Gastrocnemius medialis (tissue), 4 donors: ENCODE measurements around the gene ASTN2. TPM values are rescaled to one million over a fixed set of nuclear protein-coding genes. Genes with fewer than 3 reads are reported as not detected.

ENCODE experiments used
- ATAC-seq, 2 donors: fragments of 150-250 bp; one replicate each; pipeline ENCODE4 v1.9.1; 2016
- DNase-seq, 2 donors: peaks; one replicate each; pipeline ENCODE4 v3.0.0-alpha.2; 2019
- H3K27ac ChIP-seq, 4 donors: fragments of 200-600 bp; sonication (generic); 1 replicate in 1 of 4; 2 replicates in 3 of 4; pipeline ENCODE4 v1.5.1; 2016 to 2018; ENCODE audit warnings: mild to moderate bottlenecking in 2 of 4, moderate library complexity in 1 of 4
- H3K27me3 ChIP-seq, 3 donors: fragments of 200-600 bp; sonication (generic) in 2 of 3; 1 replicate in 1 of 3; 2 replicates in 2 of 3; pipeline versions ENCODE4 v1.5.1 to v1.6.0; 2016 to 2019; ENCODE audit warnings: mild to moderate bottlenecking in 1 of 3, moderate library complexity in 1 of 3
- H3K36me3 ChIP-seq, 2 donors: fragments of 200-600 bp; sonication (generic) in 1 of 2; one replicate each; pipeline ENCODE4 v1.5.1; 2017 to 2018
- H3K4me1 ChIP-seq, 2 donors: fragments of 200-600 bp; sonication (generic) in 1 of 2; one replicate each; pipeline ENCODE4 v1.5.1; 2016 to 2017; ENCODE audit warnings: mild to moderate bottlenecking in 2 of 2
- H3K4me3 ChIP-seq, 4 donors: fragments of 200-600 bp; sonication (generic) in 3 of 4; 1 replicate in 1 of 4; 2 replicates in 3 of 4; pipeline ENCODE4 v1.5.1; 2016 to 2019; ENCODE audit warnings: mild to moderate bottlenecking in 2 of 4
- H3K9me3 ChIP-seq, 3 donors: fragments of 200-600 bp; sonication (generic) in 2 of 3; 1 replicate in 1 of 3; 2 replicates in 2 of 3; pipeline ENCODE4 v1.5.1; 2016 to 2019
- CTCF ChIP-seq, 5 experiments: fragments of 450-650 bp in 3 of 5; fragments of 200-600 bp in 2 of 5; sonication (generic) in 2 of 5; IDR thresholded peaks in 4 of 5; conservative IDR thresholded peaks in 1 of 5; 1 replicate in 4 of 5; 2 replicates in 1 of 5; pipeline ENCODE4 v1.5.1; 2016 to 2019; ENCODE audit warnings: antibody characterized with exemption in 5 of 5, mild to moderate bottlenecking in 3 of 5, moderate library complexity in 3 of 5
- POLR2A ChIP-seq, 2 donors: fragments of 450-650 bp; IDR thresholded peaks; one replicate each; pipeline ENCODE4 v1.6.1; 2017; ENCODE audit warnings: antibody characterized with exemption in 2 of 2, mild to moderate bottlenecking in 2 of 2, moderate library complexity in 2 of 2
- in situ Hi-C, 4 donors: fragments of 200-750 bp; cut with MboI; loops; one replicate each; pipeline versions ENCODE4 v1.15.0 to v1.8.0; 2017; ENCODE audit warnings: low sequenced_read_pairs in 4 of 4
- intact Hi-C: fragments of 100-400 bp; cut with DNase I; formaldehyde crosslinking; loops from one replicate; pipeline ENCODE4 v1.15.1; 2023; ENCODE audit warnings: low total_unique reads
- total RNA-seq, 4 donors: library from RNA; depleted of rRNA; stranded (reverse); fragments of >200 nt; gene quantifications; one replicate each; pipeline versions ENCODE4 v1.1.0 to v1.2.3, GENCODE V29; 2016

ASTN2 gene
- total RNA-seq, 4 donors from 2014 or later: 2.5 to 4.6 (median 3.7) TPM

- in situ Hi-C loops (no loop called here), intact Hi-C loops (no loop called here)
- Histone ChIP-seq H3K4me1 (peaks cover 0 to 8% of the 10 kb centered on the region in 2 donors), H3K36me3 (no peaks in the 10 kb centered on the region), H3K27me3 (no peaks in the 10 kb centered on the region), H3K27ac (no peak overlapping the region), H3K9me3 (no peaks in the 10 kb centered on the region), H3K4me3 (no peak overlapping the region)
- TF ChIP-seq POLR2A (IDR thresholded peaks at IDR 0.05) (no peak), CTCF (IDR thresholded peaks at IDR 0.05 in 4 of 5, conservative IDR thresholded peaks at IDR 0.05 in 1 of 5) (no peak)
- DNase-seq (no peak), ATAC-seq (no peak)
These were observed 49.4 kb downstream of the ASTN2 start for GRCh38 chr9:117365438-117365837.

- DNase-seq (no peak), ATAC-seq (no peak)
- Histone ChIP-seq H3K27ac (no peak overlapping the region), H3K9me3 (no peaks in the 10 kb centered on the region), H3K27me3 (no peaks in the 10 kb centered on the region), H3K4me3 (no peak overlapping the region), H3K36me3 (no peaks in the 10 kb centered on the region), H3K4me1 (peaks cover 0 to 19% of the 10 kb centered on the region in 2 donors)
- no peak for TF ChIP-seq CTCF (IDR thresholded peaks at IDR 0.05 in 4 of 5, conservative IDR thresholded peaks at IDR 0.05 in 1 of 5)
- TF ChIP-seq POLR2A (IDR thresholded peaks at IDR 0.05): no peak
- intact Hi-C loops: no loop called here
- in situ Hi-C loops: no loop called here
These were observed 51.9 kb downstream of the ASTN2 start for GRCh38 chr9:117363006-117363405.

- Histone ChIP-seq H3K4me3 (no peak overlapping the region), H3K4me1 (peaks cover 0 to 12% of the 10 kb centered on the region in 2 donors), H3K27ac (no peak overlapping the region), H3K36me3 (no peaks in the 10 kb centered on the region), H3K27me3 (no peaks in the 10 kb centered on the region), H3K9me3 (no peaks in the 10 kb centered on the region)
- in situ Hi-C loops: no loop called here
- ATAC-seq (no peak), DNase-seq (no peak)
- intact Hi-C loops: no loop called here
- no peak for TF ChIP-seq CTCF (IDR thresholded peaks at IDR 0.05 in 4 of 5, conservative IDR thresholded peaks at IDR 0.05 in 1 of 5)
- no peak for TF ChIP-seq POLR2A (IDR thresholded peaks at IDR 0.05)
These were observed 54.9 kb downstream of the ASTN2 start for GRCh38 chr9:117359910-117360309.

GRCh38 chr9:117355542-117355941, 59.3 kb downstream of the ASTN2 start:
- Histone ChIP-seq H3K27ac (no peak overlapping the region), H3K36me3 (no peaks in the 10 kb centered on the region), H3K4me3 (no peak overlapping the region), H3K4me1 (peaks cover 0 to 11% of the 10 kb centered on the region in 2 donors), H3K9me3 (no peaks in the 10 kb centered on the region), H3K27me3 (no peaks in the 10 kb centered on the region)
- no peak for DNase-seq
- in situ Hi-C loops: no loop called here
- intact Hi-C loops: no loop called here
- no peak for ATAC-seq
- no peak for TF ChIP-seq CTCF (IDR thresholded peaks at IDR 0.05 in 4 of 5, conservative IDR thresholded peaks at IDR 0.05 in 1 of 5)
- no peak for TF ChIP-seq POLR2A (IDR thresholded peaks at IDR 0.05)

GRCh38 chr9:117354997-117355396, 59.9 kb downstream of the ASTN2 start:
- Histone ChIP-seq H3K4me1 (peaks cover 0 to 8% of the 10 kb centered on the region in 2 donors), H3K4me3 (no peak overlapping the region), H3K27me3 (no peaks in the 10 kb centered on the region), H3K36me3 (no peaks in the 10 kb centered on the region), H3K27ac (no peak overlapping the region), H3K9me3 (no peaks in the 10 kb centered on the region)
- intact Hi-C loops (no loop called here), in situ Hi-C loops (no loop called here)
- ATAC-seq: no peak
- TF ChIP-seq CTCF (IDR thresholded peaks at IDR 0.05 in 4 of 5, conservative IDR thresholded peaks at IDR 0.05 in 1 of 5): no peak
- no peak for TF ChIP-seq POLR2A (IDR thresholded peaks at IDR 0.05)
- DNase-seq: no peak
